GM23338 (cell line): ENCODE data around the gene DIP2C. TPM values are rescaled to one million over a fixed set of nuclear protein-coding genes. Genes with fewer than 3 reads are reported as not detected.

Source experiments
- ATAC-seq: fragments of 200-7000 bp; cut with Tn5 transposase; 3 replicates; pipeline ENCODE4 v1.9.1; 2020
- DNase-seq: peaks from one replicate; pipeline ENCODE4 v3.0.0-alpha.2; 2015; ENCODE audit warnings: low spot score
- H2AFZ ChIP-seq: fragments of 200-600 bp; sonication (generic); 2 replicates; pipeline ENCODE4 v1.8.0; 2016; ENCODE audit warnings: antibody characterized with exemption, mild to moderate bottlenecking, moderate library complexity
- H3F3A ChIP-seq: fragments of 200-600 bp; sonication (generic); replicated peaks from 2 replicates; pipeline ENCODE4 v1.8.0; 2017; ENCODE audit warnings: antibody characterized with exemption, mixed run types, low read depth
- H3K27ac ChIP-seq: fragments of 200-600 bp; sonication (generic); 2 replicates; pipeline ENCODE4 v1.6.1; 2016; ENCODE audit warnings: low read depth
- H3K27me3 ChIP-seq: fragments of 200-600 bp; sonication (generic); 2 replicates; pipeline ENCODE4 v1.8.0; 2016; ENCODE audit warnings: mild to moderate bottlenecking, mixed run types, moderate library complexity; ENCODE audit not compliant: insufficient read depth
- H3K36me3 ChIP-seq: fragments of 200-600 bp; sonication (generic); 2 replicates; pipeline ENCODE4 v1.8.0; 2016; ENCODE audit warnings: mild to moderate bottlenecking; ENCODE audit not compliant: insufficient read depth
- H3K4me1 ChIP-seq: fragments of 200-600 bp; sonication (generic); 2 replicates; pipeline ENCODE4 v1.8.0; 2016; ENCODE audit warnings: mild to moderate bottlenecking, moderate library complexity; ENCODE audit not compliant: insufficient read depth
- H3K4me2 ChIP-seq: fragments of 200-600 bp; sonication (generic); 2 replicates; pipeline ENCODE4 v1.7.1; 2017; ENCODE audit warnings: mixed run types
- H3K4me3 ChIP-seq: fragments of 200-600 bp; sonication (generic); 2 replicates; pipeline ENCODE4 v1.6.1; 2016; ENCODE audit warnings: mixed run types
- H3K79me2 ChIP-seq: fragments of 200-600 bp; sonication (generic); replicated peaks from 2 replicates; pipeline ENCODE4 v1.8.0; 2017; ENCODE audit warnings: mild to moderate bottlenecking; ENCODE audit not compliant: insufficient read depth
- H3K9me2 ChIP-seq: fragments of 200-600 bp; sonication (generic); 2 replicates; pipeline ENCODE4 v1.8.0; 2017; ENCODE audit not compliant: insufficient read depth
- H4K20me1 ChIP-seq: fragments of 200-600 bp; sonication (generic); replicated peaks from 2 replicates; pipeline ENCODE4 v1.8.0; 2017; ENCODE audit warnings: mild to moderate bottlenecking; ENCODE audit not compliant: insufficient read depth
- H3K27ac Mint-ChIP-seq: 2 replicates; pipeline ENCODE4 v1.8.0; 2020; ENCODE audit warnings: inconsistent platforms, mild to moderate bottlenecking, moderate library complexity, mixed read lengths
- H3K27me3 Mint-ChIP-seq: 3 replicates; pipeline ENCODE4 v1.8.0; 2022; ENCODE audit warnings: low read depth, mild to moderate bottlenecking, moderate library complexity, mixed read lengths, inconsistent platforms; ENCODE audit not compliant: insufficient read depth, poor library complexity
- H3K36me3 Mint-ChIP-seq: 3 replicates; pipeline ENCODE4 v1.8.0; 2021; ENCODE audit warnings: low read depth, mild to moderate bottlenecking, inconsistent platforms, moderate library complexity, mixed read lengths
- H3K4me1 Mint-ChIP-seq: 3 replicates; pipeline ENCODE4 v1.8.0; 2020; ENCODE audit warnings: mild to moderate bottlenecking, inconsistent platforms, mixed read lengths
- H3K4me3 Mint-ChIP-seq: 3 replicates; pipeline ENCODE4 v1.8.0; 2021; ENCODE audit warnings: moderate library complexity, mild to moderate bottlenecking, inconsistent platforms, mixed read lengths
- H3K9me3 Mint-ChIP-seq: 3 replicates; pipeline ENCODE4 v1.8.0; 2020; ENCODE audit warnings: moderate library complexity, mild to moderate bottlenecking, inconsistent platforms, mixed read lengths
- CREB1 ChIP-seq: fragments of 250-450 bp; sonication (Bioruptor Pico); IDR thresholded peaks from 2 replicates; pipeline ENCODE4 v1.5.0; 2020; ENCODE audit warnings: low read depth, mild to moderate bottlenecking, moderate library complexity
- EZH2 ChIP-seq: fragments of 200-600 bp; sonication (generic); IDR thresholded peaks from one replicate; pipeline ENCODE4 v1.8.0; 2017; ENCODE audit warnings: antibody characterized with exemption, mild to moderate bottlenecking, low read depth; ENCODE audit not compliant: unreplicated experiment
- JUNB ChIP-seq: IDR thresholded peaks from one replicate; pipeline ENCODE4 v1.6.1; 2016; ENCODE audit warnings: antibody characterized with exemption; ENCODE audit not compliant: unreplicated experiment
- NANOG ChIP-seq: IDR thresholded peaks from 2 replicates; pipeline ENCODE4 v1.6.1; 2016; ENCODE audit warnings: antibody characterized with exemption, borderline replicate concordance
- POLR2AphosphoS5 ChIP-seq: IDR thresholded peaks from 2 replicates; pipeline ENCODE4 v1.6.1; 2016; ENCODE audit warnings: antibody characterized with exemption, low read depth
- STAT1 ChIP-seq: IDR thresholded peaks from one replicate; pipeline ENCODE4 v1.6.1; 2016; ENCODE audit warnings: antibody characterized with exemption; ENCODE audit not compliant: unreplicated experiment
- ZNF114 ChIP-seq: fragments of 250-450 bp; sonication (Bioruptor Pico); IDR thresholded peaks from 2 replicates; pipeline ENCODE4 v1.5.0; 2020; ENCODE audit warnings: mild to moderate bottlenecking, moderate library complexity
- ZNF331 ChIP-seq: fragments of 250-450 bp; sonication (Bioruptor Pico); IDR thresholded peaks from 2 replicates; pipeline ENCODE4 v1.5.0; 2020; ENCODE audit warnings: low read depth, mild to moderate bottlenecking, moderate library complexity
- polyA plus RNA-seq: library from polyadenylated mRNA; unstranded; fragments of >200 nt; fragmentation: Nextera tagmentation; extraction: Ambion mirVana; gene quantifications from 2 replicates; pipeline ENCODE4 v1.2.1, GENCODE V29; 2016
- total RNA-seq: library from RNA; depleted of rRNA; stranded (reverse); fragments of >200 nt; shearing (Covaris generic); gene quantifications from 2 replicates; pipeline ENCODE4 v1.2.3, GENCODE V29; 2014
- TF ChIP-seq, protein P1 (sequence below), 2 experiments: fragments of 200-600 bp in 1 of 2; sonication (generic) in 1 of 2; conservative IDR thresholded peaks; 2 replicates each; pipeline versions ENCODE4 v1.5.1 to v1.6.1; 2016 to 2017; ENCODE audit warnings: antibody characterized with exemption in 2 of 2, low read depth in 2 of 2, mild to moderate bottlenecking in 2 of 2, moderate library complexity in 1 of 2
- TF ChIP-seq, protein P2 (sequence below): IDR thresholded peaks from one replicate; pipeline ENCODE4 v1.6.1; 2018; ENCODE audit warnings: antibody characterized with exemption; ENCODE audit not compliant: unreplicated experiment
- TF ChIP-seq, protein P3 (sequence below): fragments of 250-450 bp; sonication (Bioruptor Pico); IDR thresholded peaks from 2 replicates; pipeline ENCODE4 v1.5.0; 2020; ENCODE audit warnings: mild to moderate bottlenecking, moderate library complexity

Gene DIP2C
- total and polyA plus RNA-seq, 2 experiments from 2014 or later, result 5.1 to 7.7 TPM

DNA sequence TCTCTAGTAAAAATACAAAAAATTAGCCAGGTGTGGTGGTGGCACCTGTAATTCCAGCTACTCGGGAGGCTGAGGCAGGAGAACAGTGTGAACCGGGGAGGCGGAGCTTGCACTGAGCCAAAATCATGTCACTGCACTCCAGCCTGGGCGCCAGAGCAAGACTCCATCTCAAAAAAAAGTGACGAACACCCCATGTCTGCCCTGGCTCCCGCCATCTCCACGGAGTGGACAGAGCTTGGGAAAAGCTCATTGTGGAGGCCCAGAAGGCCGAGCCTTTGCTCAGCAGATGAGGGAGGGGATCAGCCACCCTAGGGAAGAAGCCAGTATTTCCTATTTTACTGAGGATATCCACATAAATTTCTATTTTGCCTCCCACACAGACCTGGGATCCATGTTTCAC lies 136.8 kb downstream of the DIP2C start (continued):
- TF ChIP-seq CREB1, result no peak
- TF ChIP-seq NANOG, result no peak
- TF ChIP-seq STAT1, result no peak
- no peak for TF ChIP-seq ZNF114

DNA sequence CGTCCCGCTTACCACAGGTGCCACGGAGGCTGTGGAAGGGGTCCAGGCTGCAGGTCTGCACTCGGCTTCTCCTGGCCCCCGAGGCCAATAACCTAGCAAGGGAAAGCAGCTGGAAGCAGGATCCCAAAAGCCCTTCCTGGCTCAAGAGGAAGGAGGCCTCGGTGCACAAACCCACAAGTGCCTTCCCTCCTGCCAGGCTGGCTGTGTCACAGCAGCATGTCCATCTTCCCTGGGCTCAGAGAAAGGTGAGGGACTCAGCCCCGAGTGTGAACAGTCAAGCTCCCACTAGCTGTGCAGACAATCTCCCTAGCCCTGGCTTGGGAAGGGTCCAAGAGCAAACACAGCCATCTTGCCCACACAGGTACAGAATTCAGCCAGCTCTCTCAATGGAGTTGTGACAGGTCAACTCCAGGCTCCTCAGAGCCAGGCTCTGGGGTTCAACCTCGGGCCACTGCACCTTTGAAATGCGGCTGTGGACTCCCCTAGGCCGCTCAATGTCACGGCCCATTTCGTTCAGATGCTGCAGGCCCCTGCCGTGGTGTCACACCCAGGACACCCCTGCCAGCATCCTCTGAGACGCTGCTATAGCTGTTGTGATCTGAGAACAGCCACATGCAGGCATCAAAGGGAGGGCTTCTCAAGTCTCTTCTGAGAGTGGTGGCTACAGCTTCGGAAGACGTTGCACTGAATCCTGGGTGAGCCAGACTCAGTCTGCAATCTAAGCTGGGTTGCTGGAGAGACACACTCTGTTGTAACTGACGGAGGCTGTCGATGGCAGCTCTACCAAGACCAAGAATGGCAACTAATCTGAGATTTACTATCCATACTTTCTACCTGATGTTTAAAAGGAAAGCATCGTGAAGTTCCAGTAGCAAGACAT lies 137.9 kb downstream of the DIP2C start:
- Histone ChIP-seq H3K4me2 (no peak overlapping the region), H3K36me3 (no peaks in the 10 kb centered on the region), H3K27ac (no peak overlapping the region), H3K79me2 (peaks cover 7% of the 10 kb centered on the region), H2AFZ (no peak overlapping the region), H4K20me1 (0 out of 2 replicates have a peak, but pooled peaks cover 2% of the 10 kb centered on the region), H3K4me3 (no peak overlapping the region), H3F3A (0 out of 2 replicates have a peak, but pooled peaks cover 3% of the 10 kb centered on the region), H3K9me2 (no peaks in the 10 kb centered on the region), H3K27me3 (no peaks in the 10 kb centered on the region), H3K4me1 (peaks cover 11% of the 10 kb centered on the region)
- H3K27ac Mint-ChIP-seq, result no peak overlapping the region
- peaks cover 15% of the 10 kb centered on the region for H3K27me3 Mint-ChIP-seq
- H3K4me1 Mint-ChIP-seq, result peaks cover 32% of the 10 kb centered on the region
- no peaks in the 10 kb centered on the region for H3K9me3 Mint-ChIP-seq
- no peak overlapping the region for H3K4me3 Mint-ChIP-seq
- TF ChIP-seq, protein P1, sequence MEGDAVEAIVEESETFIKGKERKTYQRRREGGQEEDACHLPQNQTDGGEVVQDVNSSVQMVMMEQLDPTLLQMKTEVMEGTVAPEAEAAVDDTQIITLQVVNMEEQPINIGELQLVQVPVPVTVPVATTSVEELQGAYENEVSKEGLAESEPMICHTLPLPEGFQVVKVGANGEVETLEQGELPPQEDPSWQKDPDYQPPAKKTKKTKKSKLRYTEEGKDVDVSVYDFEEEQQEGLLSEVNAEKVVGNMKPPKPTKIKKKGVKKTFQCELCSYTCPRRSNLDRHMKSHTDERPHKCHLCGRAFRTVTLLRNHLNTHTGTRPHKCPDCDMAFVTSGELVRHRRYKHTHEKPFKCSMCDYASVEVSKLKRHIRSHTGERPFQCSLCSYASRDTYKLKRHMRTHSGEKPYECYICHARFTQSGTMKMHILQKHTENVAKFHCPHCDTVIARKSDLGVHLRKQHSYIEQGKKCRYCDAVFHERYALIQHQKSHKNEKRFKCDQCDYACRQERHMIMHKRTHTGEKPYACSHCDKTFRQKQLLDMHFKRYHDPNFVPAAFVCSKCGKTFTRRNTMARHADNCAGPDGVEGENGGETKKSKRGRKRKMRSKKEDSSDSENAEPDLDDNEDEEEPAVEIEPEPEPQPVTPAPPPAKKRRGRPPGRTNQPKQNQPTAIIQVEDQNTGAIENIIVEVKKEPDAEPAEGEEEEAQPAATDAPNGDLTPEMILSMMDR (conservative IDR thresholded peaks at IDR 0.05; ENCODE audit: low read depth in 2 of 2), result no peak
- TF ChIP-seq STAT1, result no peak
- TF ChIP-seq POLR2AphosphoS5, result no peak
- no peak for TF ChIP-seq ZNF331 (CRISPR knock-in tag)
- TF ChIP-seq, protein P2, sequence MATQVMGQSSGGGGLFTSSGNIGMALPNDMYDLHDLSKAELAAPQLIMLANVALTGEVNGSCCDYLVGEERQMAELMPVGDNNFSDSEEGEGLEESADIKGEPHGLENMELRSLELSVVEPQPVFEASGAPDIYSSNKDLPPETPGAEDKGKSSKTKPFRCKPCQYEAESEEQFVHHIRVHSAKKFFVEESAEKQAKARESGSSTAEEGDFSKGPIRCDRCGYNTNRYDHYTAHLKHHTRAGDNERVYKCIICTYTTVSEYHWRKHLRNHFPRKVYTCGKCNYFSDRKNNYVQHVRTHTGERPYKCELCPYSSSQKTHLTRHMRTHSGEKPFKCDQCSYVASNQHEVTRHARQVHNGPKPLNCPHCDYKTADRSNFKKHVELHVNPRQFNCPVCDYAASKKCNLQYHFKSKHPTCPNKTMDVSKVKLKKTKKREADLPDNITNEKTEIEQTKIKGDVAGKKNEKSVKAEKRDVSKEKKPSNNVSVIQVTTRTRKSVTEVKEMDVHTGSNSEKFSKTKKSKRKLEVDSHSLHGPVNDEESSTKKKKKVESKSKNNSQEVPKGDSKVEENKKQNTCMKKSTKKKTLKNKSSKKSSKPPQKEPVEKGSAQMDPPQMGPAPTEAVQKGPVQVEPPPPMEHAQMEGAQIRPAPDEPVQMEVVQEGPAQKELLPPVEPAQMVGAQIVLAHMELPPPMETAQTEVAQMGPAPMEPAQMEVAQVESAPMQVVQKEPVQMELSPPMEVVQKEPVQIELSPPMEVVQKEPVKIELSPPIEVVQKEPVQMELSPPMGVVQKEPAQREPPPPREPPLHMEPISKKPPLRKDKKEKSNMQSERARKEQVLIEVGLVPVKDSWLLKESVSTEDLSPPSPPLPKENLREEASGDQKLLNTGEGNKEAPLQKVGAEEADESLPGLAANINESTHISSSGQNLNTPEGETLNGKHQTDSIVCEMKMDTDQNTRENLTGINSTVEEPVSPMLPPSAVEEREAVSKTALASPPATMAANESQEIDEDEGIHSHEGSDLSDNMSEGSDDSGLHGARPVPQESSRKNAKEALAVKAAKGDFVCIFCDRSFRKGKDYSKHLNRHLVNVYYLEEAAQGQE, result no peak
- no peak for TF ChIP-seq EZH2
- TF ChIP-seq, protein P3, sequence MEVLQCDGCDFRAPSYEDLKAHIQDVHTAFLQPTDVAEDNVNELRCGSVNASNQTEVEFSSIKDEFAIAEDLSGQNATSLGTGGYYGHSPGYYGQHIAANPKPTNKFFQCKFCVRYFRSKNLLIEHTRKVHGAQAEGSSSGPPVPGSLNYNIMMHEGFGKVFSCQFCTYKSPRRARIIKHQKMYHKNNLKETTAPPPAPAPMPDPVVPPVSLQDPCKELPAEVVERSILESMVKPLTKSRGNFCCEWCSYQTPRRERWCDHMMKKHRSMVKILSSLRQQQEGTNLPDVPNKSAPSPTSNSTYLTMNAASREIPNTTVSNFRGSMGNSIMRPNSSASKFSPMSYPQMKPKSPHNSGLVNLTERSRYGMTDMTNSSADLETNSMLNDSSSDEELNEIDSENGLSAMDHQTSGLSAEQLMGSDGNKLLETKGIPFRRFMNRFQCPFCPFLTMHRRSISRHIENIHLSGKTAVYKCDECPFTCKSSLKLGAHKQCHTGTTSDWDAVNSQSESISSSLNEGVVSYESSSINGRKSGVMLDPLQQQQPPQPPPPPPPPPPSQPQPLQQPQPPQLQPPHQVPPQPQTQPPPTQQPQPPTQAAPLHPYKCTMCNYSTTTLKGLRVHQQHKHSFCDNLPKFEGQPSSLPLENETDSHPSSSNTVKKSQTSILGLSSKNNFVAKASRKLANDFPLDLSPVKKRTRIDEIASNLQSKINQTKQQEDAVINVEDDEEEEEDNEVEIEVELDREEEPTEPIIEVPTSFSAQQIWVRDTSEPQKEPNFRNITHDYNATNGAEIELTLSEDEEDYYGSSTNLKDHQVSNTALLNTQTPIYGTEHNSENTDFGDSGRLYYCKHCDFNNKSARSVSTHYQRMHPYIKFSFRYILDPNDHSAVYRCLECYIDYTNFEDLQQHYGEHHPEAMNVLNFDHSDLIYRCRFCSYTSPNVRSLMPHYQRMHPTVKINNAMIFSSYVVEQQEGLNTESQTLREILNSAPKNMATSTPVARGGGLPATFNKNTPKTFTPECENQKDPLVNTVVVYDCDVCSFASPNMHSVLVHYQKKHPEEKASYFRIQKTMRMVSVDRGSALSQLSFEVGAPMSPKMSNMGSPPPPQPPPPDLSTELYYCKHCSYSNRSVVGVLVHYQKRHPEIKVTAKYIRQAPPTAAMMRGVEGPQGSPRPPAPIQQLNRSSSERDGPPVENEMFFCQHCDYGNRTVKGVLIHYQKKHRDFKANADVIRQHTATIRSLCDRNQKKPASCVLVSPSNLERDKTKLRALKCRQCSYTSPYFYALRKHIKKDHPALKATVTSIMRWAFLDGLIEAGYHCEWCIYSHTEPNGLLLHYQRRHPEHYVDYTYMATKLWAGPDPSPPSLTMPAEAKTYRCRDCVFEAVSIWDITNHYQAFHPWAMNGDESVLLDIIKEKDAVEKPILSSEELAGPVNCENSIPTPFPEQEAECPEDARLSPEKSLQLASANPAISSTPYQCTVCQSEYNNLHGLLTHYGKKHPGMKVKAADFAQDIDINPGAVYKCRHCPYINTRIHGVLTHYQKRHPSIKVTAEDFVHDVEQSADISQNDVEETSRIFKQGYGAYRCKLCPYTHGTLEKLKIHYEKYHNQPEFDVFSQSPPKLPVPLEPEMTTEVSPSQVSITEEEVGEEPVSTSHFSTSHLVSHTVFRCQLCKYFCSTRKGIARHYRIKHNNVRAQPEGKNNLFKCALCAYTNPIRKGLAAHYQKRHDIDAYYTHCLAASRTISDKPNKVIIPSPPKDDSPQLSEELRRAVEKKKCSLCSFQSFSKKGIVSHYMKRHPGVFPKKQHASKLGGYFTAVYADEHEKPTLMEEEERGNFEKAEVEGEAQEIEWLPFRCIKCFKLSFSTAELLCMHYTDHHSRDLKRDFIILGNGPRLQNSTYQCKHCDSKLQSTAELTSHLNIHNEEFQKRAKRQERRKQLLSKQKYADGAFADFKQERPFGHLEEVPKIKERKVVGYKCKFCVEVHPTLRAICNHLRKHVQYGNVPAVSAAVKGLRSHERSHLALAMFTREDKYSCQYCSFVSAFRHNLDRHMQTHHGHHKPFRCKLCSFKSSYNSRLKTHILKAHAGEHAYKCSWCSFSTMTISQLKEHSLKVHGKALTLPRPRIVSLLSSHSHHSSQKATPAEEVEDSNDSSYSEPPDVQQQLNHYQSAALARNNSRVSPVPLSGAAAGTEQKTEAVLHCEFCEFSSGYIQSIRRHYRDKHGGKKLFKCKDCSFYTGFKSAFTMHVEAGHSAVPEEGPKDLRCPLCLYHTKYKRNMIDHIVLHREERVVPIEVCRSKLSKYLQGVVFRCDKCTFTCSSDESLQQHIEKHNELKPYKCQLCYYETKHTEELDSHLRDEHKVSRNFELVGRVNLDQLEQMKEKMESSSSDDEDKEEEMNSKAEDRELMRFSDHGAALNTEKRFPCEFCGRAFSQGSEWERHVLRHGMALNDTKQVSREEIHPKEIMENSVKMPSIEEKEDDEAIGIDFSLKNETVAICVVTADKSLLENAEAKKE (CRISPR knock-in tag), result no peak
- no peak for TF ChIP-seq JUNB
- no peak for ATAC-seq
- no peak for DNase-seq
- H3K36me3 Mint-ChIP-seq, result no peaks in the 10 kb centered on the region
